Sigmoid colon (tissue), 4 donors: ENCODE results near the gene CFHR1.

ENCODE experiments used
- CTCF ChIP-seq, 4 experiments: fragments of 450-650 bp in 3 of 4; fragments of 200-600 bp in 1 of 4; IDR thresholded peaks; one replicate each; pipeline ENCODE4 v1.5.1; 2016 to 2019; ENCODE audit warnings: antibody characterized with exemption in 4 of 4, mild to moderate bottlenecking in 3 of 4, moderate library complexity in 2 of 4
- EP300 ChIP-seq, 4 donors: sonication (generic); formaldehyde crosslinking; IDR thresholded peaks; one replicate each; pipeline ENCODE4 v1.6.1; 2017; ENCODE audit warnings: antibody characterized with exemption in 4 of 4
- POLR2A ChIP-seq, 2 donors: fragments of 450-650 bp; IDR thresholded peaks; one replicate each; pipeline ENCODE4 v1.6.1; 2016; ENCODE audit warnings: antibody characterized with exemption in 2 of 2, mild to moderate bottlenecking in 2 of 2, moderate library complexity in 2 of 2

- TF ChIP-seq CTCF (IDR thresholded peaks at IDR 0.05) (no peak), EP300 (IDR thresholded peaks at IDR 0.05) (no peak), POLR2A (IDR thresholded peaks at IDR 0.05) (no peak)
Measured at GRCh38 chr1:196779093-196779492, 40.4 kb upstream of the CFHR1 start.
